ENCODE results near the gene TMEM250.

- TF ChIP-seq POLR2A (IDR thresholded peaks at IDR 0.05; ENCODE audit: low read depth, low read length) = no peak
- TF ChIP-seq POLR2AphosphoS5 (IDR thresholded peaks at IDR 0.05; ENCODE audit: low read depth, low read length) = no peak
- TF ChIP-seq TAF1 (IDR thresholded peaks at IDR 0.05; ENCODE audit: low read depth, low read length) = no peak
- TF ChIP-seq PAX5 (IDR thresholded peaks at IDR 0.05; ENCODE audit: insufficient read depth, low read length, severe bottlenecking) = no peak
These were observed 36.9 kb upstream of the TMEM250 start for GRCh38 chr9:136155576-136155975.
